Measurements from ENCODE around the gene ZNF226.
A peak's percentile ranks its signal among the peaks of the same experiment; 100 is the strongest.
"Not testable (repeated sequence)": the region's sequence is repeated elsewhere in the genome, so short reads cannot be mapped to it uniquely, and the experiment has no call there.

Gene ZNF226

GRCh38 chr19:44212250-44212865 is 47.5 kb downstream of the ZNF226 start, which contains the start of gene ZNF227:
Gene ZNF227, plus strand, starts transcription at chr19:44212532. Its CDS starts 5,261 bp downstream, at chr19:44217793.
- peak; percentile 89 for DNase-seq (ENCODE audit: low spot score)

DNA sequence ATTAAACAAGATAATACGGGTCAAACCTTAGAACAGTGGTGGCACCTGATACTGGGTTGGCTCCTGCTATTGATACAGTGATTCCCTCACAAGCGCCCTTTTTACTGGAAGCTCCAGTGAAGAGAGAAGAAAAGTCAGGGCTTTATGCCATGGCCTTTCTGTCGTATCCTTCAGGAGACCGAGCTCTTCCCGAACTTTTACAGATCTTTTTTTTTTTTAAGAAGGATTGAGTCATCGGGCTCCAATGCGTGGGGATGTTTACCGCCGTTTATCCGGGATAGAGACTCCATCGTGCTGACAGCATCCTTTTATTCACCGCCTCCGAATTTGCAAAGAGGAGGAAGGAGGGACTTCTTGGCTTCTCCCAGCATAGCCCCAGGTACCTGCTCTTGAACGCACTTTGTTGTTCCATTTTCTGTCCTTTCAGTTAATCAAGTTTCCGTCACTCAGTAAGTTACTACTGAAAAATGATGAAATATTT is 48.0 kb downstream of the ZNF226 start:
- DNase-seq (ENCODE audit: low spot score): no peak

DNA sequence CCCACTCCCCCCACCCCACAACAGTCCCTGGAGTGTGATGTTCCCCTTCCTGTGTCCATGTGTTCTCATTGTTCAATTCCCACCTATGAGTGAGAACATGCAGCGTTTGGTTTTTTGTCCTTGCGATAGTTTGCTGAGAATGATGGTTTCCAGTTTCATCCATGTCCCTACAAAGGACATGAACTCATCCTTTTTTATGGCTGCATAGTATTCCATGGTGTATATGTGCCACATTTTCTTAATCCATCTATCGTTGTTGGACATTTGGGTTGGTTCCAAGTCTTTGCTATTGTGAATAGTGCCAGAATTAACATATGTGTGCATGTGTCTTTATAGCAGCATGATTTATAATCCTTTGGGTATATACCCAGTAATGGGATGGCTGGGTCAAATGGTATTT is 55.0 kb downstream of the ZNF226 start:
- not testable (repeated sequence) for DNase-seq (ENCODE audit: low spot score)

DNA sequence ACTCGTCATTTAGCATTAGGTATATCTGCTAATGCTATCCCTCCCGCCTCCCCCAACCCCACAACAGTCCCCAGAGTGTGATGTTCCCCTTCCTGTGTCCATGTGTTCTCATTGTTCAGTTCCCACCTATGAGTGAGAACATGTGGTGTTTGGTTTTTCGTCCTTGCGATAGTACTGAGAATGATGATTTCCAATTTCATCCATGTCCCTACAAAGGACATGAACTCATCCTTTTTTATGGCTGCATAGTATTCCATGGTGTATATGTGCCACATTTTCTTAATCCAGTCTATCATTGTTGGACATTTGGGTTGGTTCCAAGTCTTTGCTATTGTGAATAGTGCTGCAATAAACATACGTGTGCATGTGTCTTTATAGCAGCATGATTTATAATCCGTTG is 55.9 kb downstream of the ZNF226 start:
- DNase-seq (ENCODE audit: low spot score): not testable (repeated sequence)

GRCh38 chr19:44221291-44221690 is 56.4 kb downstream of the ZNF226 start:
- not testable (repeated sequence) for DNase-seq (ENCODE audit: low spot score)
